ENCODE results near the gene RNF227.

Gene RNF227

DNA sequence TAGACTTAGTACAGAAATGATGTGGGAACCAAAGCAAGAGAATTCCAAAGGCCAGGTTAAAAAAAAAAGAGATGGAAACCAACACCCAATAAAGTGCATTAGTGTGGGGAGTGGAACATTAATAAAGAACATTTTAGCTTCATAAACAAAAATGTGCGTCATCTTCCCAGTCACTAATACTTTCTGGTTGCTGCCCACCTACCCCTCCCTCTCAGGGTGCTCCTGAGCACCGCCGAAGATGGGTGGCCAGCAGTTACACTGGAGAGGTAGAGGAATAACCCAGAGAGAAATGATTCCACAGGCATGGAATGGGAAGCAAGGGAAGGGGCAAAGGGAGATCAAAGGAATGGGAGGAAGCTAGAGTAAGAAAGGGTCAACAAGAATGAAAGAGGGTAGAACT is 33.5 kb downstream of the RNF227 start:
- Histone ChIP-seq H3F3A (ENCODE audit: control insufficient read depth, insufficient read depth) (peaks cover 47% of the 10 kb centered on the region), H3K9me3 (ENCODE audit: control insufficient read depth, insufficient read depth, low read length) (no peaks in the 10 kb centered on the region), H3K4me3 (ENCODE audit: low read length) (peak overlapping the region; percentile 75), H3K79me2 (ENCODE audit: control insufficient read depth, low read length) (peaks cover 61% of the 10 kb centered on the region), H3K27me3 (ENCODE audit: control insufficient read depth, low read length) (no peaks in the 10 kb centered on the region), H3K9me2 (replicated peaks; ENCODE audit: control insufficient read depth, low read length) (no peaks in the 10 kb centered on the region), H3K4me1 (ENCODE audit: control insufficient read depth, low read length) (peaks cover 58% of the 10 kb centered on the region), H4K20me1 (ENCODE audit: control insufficient read depth, insufficient read depth, low read depth, low read length) (no peaks in the 10 kb centered on the region), H3K27ac (ENCODE audit: low read depth, low read length) (peak overlapping the region; percentile 87), H3K4me2 (ENCODE audit: low read length) (peak overlapping the region; percentile 96), H3K36me3 (ENCODE audit: control insufficient read depth, low read length) (peaks cover 67% of the 10 kb centered on the region)
- TF ChIP-seq EZH2phosphoT487 (IDR thresholded peaks at IDR 0.05; ENCODE audit: borderline replicate concordance, low read length) = no peak
- TF ChIP-seq, protein P1, sequence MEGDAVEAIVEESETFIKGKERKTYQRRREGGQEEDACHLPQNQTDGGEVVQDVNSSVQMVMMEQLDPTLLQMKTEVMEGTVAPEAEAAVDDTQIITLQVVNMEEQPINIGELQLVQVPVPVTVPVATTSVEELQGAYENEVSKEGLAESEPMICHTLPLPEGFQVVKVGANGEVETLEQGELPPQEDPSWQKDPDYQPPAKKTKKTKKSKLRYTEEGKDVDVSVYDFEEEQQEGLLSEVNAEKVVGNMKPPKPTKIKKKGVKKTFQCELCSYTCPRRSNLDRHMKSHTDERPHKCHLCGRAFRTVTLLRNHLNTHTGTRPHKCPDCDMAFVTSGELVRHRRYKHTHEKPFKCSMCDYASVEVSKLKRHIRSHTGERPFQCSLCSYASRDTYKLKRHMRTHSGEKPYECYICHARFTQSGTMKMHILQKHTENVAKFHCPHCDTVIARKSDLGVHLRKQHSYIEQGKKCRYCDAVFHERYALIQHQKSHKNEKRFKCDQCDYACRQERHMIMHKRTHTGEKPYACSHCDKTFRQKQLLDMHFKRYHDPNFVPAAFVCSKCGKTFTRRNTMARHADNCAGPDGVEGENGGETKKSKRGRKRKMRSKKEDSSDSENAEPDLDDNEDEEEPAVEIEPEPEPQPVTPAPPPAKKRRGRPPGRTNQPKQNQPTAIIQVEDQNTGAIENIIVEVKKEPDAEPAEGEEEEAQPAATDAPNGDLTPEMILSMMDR (IDR thresholded peaks at IDR 0.05; ENCODE audit: low read depth, low read length, poor library complexity, severe bottlenecking) = no peak

DNA sequence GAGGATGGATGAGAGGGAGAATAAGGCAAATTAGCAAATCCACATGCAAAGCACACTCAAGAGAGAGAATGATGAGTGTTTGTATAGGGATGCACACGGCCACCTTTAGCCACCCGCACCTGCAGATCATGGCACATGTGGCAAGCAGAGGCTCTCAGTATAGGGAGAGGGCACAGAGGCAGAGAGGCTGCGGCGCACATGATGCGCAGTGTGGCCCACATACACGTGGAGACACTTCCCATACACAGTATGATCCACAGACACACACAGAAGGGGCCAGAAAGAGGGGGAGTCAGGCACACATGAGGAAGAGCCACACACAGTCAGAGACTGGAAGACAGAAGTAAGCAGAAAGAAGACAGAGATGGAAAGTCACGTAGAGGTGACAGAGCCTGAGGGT is 34.0 kb downstream of the RNF227 start:
- Histone ChIP-seq H3K4me3 (ENCODE audit: low read length) (peak overlapping the region; percentile 75), H3K9me3 (ENCODE audit: control insufficient read depth, insufficient read depth, low read length) (no peaks in the 10 kb centered on the region), H3K27ac (ENCODE audit: low read depth, low read length) (peak overlapping the region; percentile 87), H3K4me2 (ENCODE audit: low read length) (peak overlapping the region; percentile 96), H3F3A (ENCODE audit: control insufficient read depth, insufficient read depth) (peaks cover 45% of the 10 kb centered on the region), H3K9me2 (replicated peaks; ENCODE audit: control insufficient read depth, low read length) (no peaks in the 10 kb centered on the region), H3K36me3 (ENCODE audit: control insufficient read depth, low read length) (peaks cover 70% of the 10 kb centered on the region), H4K20me1 (ENCODE audit: control insufficient read depth, insufficient read depth, low read depth, low read length) (no peaks in the 10 kb centered on the region), H3K79me2 (ENCODE audit: control insufficient read depth, low read length) (peaks cover 58% of the 10 kb centered on the region), H3K4me1 (ENCODE audit: control insufficient read depth, low read length) (peaks cover 58% of the 10 kb centered on the region), H3K27me3 (ENCODE audit: control insufficient read depth, low read length) (no peaks in the 10 kb centered on the region)
- TF ChIP-seq, protein P1 (IDR thresholded peaks at IDR 0.05; ENCODE audit: low read depth, low read length, poor library complexity, severe bottlenecking) = no peak
- TF ChIP-seq EZH2phosphoT487 (IDR thresholded peaks at IDR 0.05; ENCODE audit: borderline replicate concordance, low read length) = no peak

DNA sequence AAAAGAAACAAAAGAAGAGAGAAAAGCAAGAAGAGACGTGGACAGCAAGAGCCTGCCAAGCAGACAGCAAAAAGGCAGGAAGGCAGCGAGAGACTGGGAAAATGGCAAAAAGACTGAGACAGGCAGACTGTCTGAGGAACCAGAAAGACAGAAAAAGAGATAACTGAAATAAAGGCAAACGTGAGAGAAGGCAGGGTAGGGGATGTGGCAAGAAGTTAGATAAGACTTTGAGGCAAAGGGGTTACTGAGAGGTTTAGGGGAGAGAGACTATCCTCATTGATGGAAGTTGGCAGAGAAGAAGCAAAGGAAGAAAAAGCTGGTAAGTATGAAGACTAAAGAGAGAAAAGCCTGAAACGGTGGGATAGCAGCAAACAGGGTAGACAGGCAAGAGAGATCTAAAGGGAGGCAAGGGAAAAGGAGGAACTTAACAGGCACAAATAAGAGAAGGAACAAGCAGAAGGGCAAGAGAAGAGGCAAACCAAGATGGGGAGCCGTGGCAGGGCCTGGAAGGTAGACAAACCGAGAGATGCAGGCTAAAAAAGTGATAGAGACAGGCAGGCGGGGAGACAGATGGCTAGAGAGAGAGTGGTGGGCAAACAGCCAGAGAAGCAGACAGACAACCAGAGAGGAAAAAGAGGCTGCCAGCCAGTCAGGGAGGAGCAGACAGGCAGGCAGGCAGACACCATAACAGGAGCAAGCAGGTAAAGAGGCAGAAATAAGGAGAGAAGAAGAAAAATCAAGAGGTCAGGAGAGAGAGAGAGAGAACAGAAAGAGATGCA is 34.6 kb downstream of the RNF227 start:
- H3K9me3 ChIP-seq (ENCODE audit: control insufficient read depth, insufficient read depth, low read length) = no peaks in the 10 kb centered on the region
- H3K79me2 ChIP-seq (ENCODE audit: control insufficient read depth, low read length) = peaks cover 52% of the 10 kb centered on the region
- H3K9me2 ChIP-seq (replicated peaks; ENCODE audit: control insufficient read depth, low read length) = no peaks in the 10 kb centered on the region
- peak overlapping the region; percentile 87 for H3K27ac ChIP-seq (ENCODE audit: low read depth, low read length)
- H3K27me3 ChIP-seq (ENCODE audit: control insufficient read depth, low read length) = no peaks in the 10 kb centered on the region
- H3F3A ChIP-seq (ENCODE audit: control insufficient read depth, insufficient read depth) = peaks cover 43% of the 10 kb centered on the region
- TF ChIP-seq, protein P1 (IDR thresholded peaks at IDR 0.05; ENCODE audit: low read depth, low read length, poor library complexity, severe bottlenecking) = no peak
- TF ChIP-seq EZH2phosphoT487 (IDR thresholded peaks at IDR 0.05; ENCODE audit: borderline replicate concordance, low read length) = no peak
- peak overlapping the region; percentile 96 for H3K4me2 ChIP-seq (ENCODE audit: low read length)
- peaks cover 68% of the 10 kb centered on the region for H3K36me3 ChIP-seq (ENCODE audit: control insufficient read depth, low read length)
- peak overlapping the region; percentile 75 for H3K4me3 ChIP-seq (ENCODE audit: low read length)
- H3K4me1 ChIP-seq (ENCODE audit: control insufficient read depth, low read length) = peaks cover 56% of the 10 kb centered on the region
- no peaks in the 10 kb centered on the region for H4K20me1 ChIP-seq (ENCODE audit: control insufficient read depth, insufficient read depth, low read depth, low read length)
